Gastroesophageal sphincter (tissue), 3 donors: ENCODE results near the gene CDC25C.

ENCODE experiments used
- CTCF ChIP-seq, 4 experiments: fragments of 200-600 bp in 2 of 4; fragments of 450-650 bp in 2 of 4; sonication (generic) in 1 of 4; IDR thresholded peaks; one replicate each; pipeline ENCODE4 v1.5.1; 2017 to 2019; ENCODE audit warnings: antibody characterized with exemption in 4 of 4, mild to moderate bottlenecking in 2 of 4, moderate library complexity in 2 of 4
- POLR2A ChIP-seq, 2 donors: fragments of 450-650 bp; IDR thresholded peaks; one replicate each; pipeline ENCODE4 v1.6.1; 2017; ENCODE audit warnings: antibody characterized with exemption in 2 of 2, mild to moderate bottlenecking in 2 of 2, moderate library complexity in 1 of 2

GRCh38 chr5:138351517-138351916 is 19.9 kb upstream of the CDC25C start:
- TF ChIP-seq CTCF (IDR thresholded peaks at IDR 0.05), result no peak
- no peak for TF ChIP-seq POLR2A (IDR thresholded peaks at IDR 0.05)
